H54 (cell line): ENCODE data around the gene SPAST.
A peak's percentile ranks its signal among the peaks of the same experiment; 100 is the strongest.
"Not testable (repeated sequence)": the region's sequence is repeated elsewhere in the genome, so short reads cannot be mapped to it uniquely, and the experiment has no call there.

Source experiments
- DNase-seq: peaks from one replicate; pipeline ENCODE4 v3.0.0; 2011; ENCODE audit warnings: low spot score, mixed read lengths; ENCODE audit not compliant: insufficient read length
- FAIRE-seq: peaks from 3 replicates; lab custom pipeline; 2011; peaks lifted over from hg19 to GRCh38; lab: Jason Lieb, UNC
- POLR2A ChIP-seq: IDR thresholded peaks from 2 replicates; pipeline ENCODE4 v1.6.1; 2011; ENCODE audit warnings: low read depth, mild to moderate bottlenecking, low read length

The SPAST gene

DNA sequence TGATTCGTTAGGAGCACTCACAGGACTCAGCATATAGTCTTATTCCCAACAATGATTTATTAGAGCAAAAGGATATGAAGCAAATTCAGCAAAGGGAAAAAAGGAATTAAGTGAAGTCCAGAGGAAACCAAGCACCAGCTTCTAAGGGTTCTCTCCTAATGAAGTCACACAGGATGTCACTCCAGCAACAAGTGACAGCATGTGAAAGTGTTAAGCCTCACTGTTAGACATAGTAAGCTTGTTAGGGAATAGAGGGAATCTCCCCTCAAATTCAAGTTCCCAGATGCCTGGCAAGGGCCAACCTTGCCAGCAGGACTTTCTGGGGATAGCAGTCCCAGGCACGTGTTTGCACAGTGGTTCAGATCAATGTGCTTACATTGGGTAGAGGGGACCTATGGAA, 97.9 kb downstream of the SPAST start:
- DNase-seq (no peak), FAIRE-seq (no peak)
- no peak for TF ChIP-seq POLR2A

DNA sequence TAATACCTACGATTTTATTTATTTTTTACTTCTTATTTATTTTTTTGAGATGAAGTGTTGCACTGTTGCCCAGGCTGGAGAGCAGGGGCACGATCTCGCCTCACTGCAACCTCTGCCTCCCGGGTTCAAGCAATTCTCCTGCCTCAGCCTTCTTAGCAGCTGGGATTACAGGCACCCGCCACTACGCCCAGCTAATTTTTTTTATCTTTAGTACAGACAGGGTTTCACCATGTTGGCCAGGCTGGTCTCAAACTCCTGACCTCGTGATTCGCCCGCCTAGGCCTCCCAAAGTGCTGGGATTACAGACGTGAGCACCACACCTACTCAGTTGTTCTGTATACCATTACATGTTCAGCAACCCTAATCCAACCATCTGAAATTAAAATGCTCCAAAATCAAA, 100.9 kb downstream of the SPAST start:
- not testable (repeated sequence) for DNase-seq, FAIRE-seq

DNA sequence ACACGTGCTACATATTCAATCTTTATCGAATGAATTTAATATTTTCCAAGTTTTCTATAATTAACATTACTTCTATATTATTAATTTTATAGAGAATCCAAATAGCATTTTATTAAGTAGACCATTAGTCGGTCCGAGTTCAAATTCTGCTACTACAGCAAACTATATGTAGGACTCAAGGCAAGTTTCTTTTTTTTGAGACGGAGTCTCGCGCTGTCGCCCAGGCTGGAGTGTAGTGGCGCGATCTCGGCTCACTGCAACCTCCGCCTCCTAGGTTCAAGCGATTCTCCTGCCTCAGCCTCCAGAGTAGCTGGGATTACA, 101.6 kb downstream of the SPAST start:
- FAIRE-seq, DNase-seq: not testable (repeated sequence)

- DNase-seq (no peak), FAIRE-seq (peak; percentile 43)
- TF ChIP-seq POLR2A, result no peak
These were observed 102.8 kb downstream of the SPAST start for GRCh38 chr2:32166115-32166574.

GRCh38 chr2:32168513-32168912, 105.2 kb downstream of the SPAST start:
- DNase-seq, result no peak
- FAIRE-seq, result no peak
- TF ChIP-seq POLR2A, result no peak

DNA sequence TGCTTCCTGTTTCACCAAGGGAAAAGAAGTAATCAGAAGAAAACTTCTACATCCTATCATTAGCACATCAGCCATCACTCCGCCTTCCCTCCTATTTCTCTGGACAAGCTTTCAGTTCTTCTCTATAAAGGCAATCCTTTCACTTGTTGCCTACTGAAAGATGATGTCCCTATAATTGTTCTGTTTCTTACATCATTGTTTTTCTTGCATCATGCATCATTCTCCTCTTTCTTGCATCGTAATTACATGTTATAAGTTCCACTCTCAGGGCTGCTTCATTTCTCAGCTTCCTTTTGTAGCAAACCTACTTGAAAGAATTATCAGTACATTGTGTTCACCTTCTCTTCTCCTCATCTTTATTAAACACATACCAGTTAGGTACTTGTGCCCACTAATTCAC, 109.5 kb downstream of the SPAST start:
- no peak for TF ChIP-seq POLR2A
- no peak for FAIRE-seq

GRCh38 chr2:32182667-32183066, 119.3 kb downstream of the SPAST start:
- no peak for DNase-seq
- no peak for FAIRE-seq
- TF ChIP-seq POLR2A, result no peak

More for the DNA sequence above, 109.5 kb downstream of the SPAST start:
- DNase-seq, result no peak

DNA sequence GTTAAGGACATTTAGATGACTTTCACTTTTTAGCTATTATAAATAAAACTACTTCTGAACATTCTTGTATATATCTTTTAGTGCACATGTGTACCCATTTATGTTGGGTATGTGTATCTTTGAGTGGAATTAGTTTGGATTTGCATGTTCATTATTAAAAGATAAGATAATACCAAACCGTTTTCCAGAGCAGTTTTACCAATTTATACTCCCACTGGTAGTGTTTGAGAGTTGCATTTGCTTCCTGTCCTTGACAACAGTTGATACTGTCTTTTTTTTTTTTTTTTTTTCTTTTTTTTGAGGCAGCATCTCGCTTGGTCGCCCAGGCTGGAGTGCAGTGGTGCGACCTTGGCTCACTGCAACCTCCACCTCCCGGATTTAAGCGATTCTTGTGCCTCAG, 125.7 kb downstream of the SPAST start:
- no peak for TF ChIP-seq POLR2A
- FAIRE-seq (no peak), DNase-seq (no peak)

GRCh38 chr2:32192418-32192817, 129.1 kb downstream of the SPAST start:
- DNase-seq (no peak), FAIRE-seq (no peak)
- no peak for TF ChIP-seq POLR2A

DNA sequence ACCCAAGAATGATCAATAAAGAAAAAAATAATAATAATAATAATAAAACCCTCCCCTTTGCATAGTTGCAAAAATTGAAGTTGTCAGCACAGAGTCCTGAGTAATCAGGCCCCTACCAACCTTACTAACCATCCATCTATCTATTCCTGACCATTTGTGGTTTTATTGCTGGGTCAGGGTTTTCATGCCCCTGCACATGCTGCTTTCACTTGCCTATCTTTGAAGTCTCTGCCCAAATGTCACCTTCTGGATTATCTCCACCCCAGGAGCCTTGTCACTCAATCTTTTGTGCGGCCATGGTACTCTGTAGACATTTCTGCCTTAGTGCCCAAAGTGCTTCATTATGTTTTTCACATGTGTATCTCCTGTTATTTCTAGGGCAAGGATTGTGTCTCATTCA, 137.5 kb downstream of the SPAST start:
- no peak for TF ChIP-seq POLR2A
- no peak for DNase-seq
- FAIRE-seq, result no peak

- FAIRE-seq, result peak; percentile 88
- DNase-seq, result not testable (repeated sequence)
These were observed 140.1 kb downstream of the SPAST start for GRCh38 chr2:32203428-32203827.
